Hypothalamus (tissue), 51 donors: ENCODE data around the gene AKAP3.
A peak's percentile ranks its signal among the peaks of the same experiment; 100 is the strongest.

ENCODE experiments used
- DNase-seq, 51 donors: peaks; one replicate each; lab custom pipeline; 2025; lab: John Stamatoyannopoulos, UW

AKAP3 gene

GRCh38 chr12:4648501-4649357 lies at the start of gene AKAP3, which contains the start of gene NDUFA9:
Gene AKAP3, minus strand, starts transcription at chr12:4649051. Its CDS starts 10,855 bp downstream, at chr12:4638196.
Gene NDUFA9, plus strand, starts transcription at chr12:4649114. Its CDS starts 13 bp downstream, at chr12:4649127.
- DNase-seq: peak; percentile 40 to 94 (median 75)

DNA sequence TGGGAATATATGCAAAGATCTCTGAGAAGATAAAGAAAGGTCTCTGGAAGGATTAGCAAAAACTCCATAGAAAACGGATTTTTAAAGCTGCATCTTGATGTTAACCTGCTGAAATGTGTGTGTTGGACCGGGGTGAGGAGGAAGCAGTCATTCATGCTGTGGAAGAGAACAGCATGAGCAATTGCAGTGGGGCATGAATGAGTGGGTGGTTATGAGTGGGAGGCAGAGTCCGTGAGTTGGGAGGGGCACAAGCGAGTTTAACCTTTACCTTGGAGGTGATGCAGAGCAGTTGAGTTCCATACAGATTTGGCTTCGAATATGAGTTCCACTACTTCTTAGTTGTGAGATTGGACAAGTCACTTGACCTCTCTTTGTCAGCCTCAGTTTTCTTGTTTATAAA lies 41.9 kb upstream of the AKAP3 start:
- no peak for DNase-seq

DNA sequence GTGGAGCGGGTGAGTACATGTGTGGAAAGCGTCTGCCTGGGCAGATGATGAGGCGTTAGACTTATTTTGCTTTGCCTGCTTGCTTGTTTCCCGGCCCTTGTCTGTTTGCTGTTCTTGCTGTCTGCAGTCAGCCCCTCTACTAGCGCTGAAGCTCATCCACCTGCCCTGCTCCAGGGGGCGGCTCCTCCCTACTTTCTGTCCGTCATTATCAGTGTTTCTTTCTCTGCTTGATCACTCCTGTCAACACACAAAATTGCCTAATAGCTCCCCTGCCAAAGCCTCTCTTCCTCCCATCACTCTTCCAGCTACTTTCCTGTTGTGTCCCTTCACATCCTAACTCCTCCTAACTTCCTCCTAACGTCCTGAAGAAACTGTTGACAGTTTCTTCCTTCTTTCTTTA lies 36.5 kb upstream of the AKAP3 start:
- DNase-seq: no peak

GRCh38 chr12:4681732-4682131 lies 32.9 kb upstream of the AKAP3 start:
- no peak for DNase-seq

GRCh38 chr12:4679711-4680110 lies 30.9 kb upstream of the AKAP3 start:
- DNase-seq: no peak

GRCh38 chr12:4665236-4665635 lies 16.4 kb upstream of the AKAP3 start:
- no peak for DNase-seq

GRCh38 chr12:4663971-4664505 lies 15.2 kb upstream of the AKAP3 start:
- no peak for DNase-seq

DNA sequence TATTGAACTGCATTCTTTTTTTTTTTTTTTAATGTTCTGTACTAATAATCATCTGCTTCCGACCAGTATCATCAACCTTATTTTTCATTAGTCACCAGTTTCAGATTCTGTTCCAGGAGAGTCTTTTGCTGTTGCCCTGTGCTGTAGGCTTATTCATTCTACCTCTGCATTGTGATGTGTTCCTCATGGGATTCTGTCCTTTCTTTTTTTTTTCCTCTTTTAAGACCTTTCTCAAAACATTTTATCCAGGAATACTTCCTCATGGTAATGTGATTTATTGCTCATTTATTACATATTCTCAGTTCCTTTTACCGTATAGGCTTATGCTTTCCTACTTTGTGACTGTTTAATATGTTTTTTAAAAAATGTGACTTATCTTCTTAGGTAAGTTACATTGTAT lies 4.8 kb upstream of the AKAP3 start:
- no peak for DNase-seq

DNA sequence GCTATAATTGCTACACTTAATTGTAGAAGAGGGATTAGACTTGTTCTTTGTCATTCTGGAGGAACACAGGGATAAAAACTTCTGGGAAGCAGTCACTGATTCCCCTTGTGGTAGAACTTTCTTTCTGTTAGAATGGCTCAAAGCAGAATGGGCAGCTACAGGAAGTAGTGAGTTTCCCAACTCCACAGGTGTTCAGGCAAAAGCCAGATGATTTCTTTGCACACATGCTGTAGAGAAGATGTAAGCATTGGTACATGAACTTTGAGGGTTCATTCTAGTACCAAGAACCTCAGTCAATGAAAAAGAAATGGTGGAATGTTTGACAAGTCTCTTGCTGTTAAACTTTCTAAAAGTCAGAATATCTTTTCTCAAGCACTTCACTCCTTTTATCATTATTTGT lies 4.4 kb upstream of the AKAP3 start:
- DNase-seq: no peak

DNA sequence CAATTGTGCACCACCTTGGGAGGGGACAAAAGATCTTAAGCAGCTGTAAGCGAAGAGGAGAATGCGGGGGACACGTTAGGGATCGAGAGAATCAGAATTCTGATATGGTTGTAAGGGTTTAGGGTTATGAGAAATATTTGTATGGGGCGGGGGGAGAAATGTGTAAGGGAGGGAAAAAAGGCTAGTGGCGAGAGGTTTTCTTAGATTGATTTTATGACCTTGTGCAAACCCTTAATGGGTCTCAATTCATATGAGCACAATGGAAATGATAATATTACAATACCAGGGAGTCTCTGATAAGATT lies 459 bp upstream of the AKAP3 start:
- no peak for DNase-seq

DNA sequence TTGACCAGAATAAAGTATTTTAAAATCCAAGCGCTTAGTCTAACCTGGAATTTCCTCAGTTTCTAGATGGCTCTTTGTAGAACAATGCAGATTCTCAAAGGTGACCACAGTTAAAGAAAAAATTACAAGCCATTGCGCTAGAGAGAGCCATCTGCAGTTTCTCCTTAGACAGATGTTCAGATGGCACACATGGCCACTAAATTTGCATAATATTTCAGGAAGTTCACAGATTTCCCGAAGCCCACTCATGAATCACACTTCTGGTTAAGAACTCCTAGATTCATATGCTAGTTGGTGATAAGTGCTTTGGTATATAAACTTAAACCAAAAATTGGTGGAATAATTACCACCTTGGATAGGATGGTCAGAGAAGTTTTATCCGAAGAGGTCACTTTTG lies 749 bp downstream of the AKAP3 start:
- no peak for DNase-seq

DNA sequence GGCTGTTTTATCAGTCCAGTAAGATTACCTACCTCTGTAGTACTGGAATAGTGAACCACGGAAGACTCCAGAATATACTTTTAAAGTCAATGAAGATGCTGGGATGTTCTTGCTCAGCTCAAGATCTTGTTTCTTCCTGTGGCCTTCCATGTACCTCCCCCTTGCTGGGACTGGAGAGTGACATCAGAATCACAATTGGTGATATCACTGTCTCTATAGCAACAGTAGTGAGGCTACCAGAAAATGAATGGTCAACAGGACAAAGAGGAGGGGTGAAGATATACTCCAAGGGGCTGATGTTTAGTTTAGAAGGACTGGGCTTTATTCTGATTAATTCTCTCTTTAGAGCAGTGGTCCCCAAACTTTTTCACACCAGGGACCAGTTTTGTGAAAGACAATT lies 3.8 kb downstream of the AKAP3 start:
- DNase-seq: no peak

DNA sequence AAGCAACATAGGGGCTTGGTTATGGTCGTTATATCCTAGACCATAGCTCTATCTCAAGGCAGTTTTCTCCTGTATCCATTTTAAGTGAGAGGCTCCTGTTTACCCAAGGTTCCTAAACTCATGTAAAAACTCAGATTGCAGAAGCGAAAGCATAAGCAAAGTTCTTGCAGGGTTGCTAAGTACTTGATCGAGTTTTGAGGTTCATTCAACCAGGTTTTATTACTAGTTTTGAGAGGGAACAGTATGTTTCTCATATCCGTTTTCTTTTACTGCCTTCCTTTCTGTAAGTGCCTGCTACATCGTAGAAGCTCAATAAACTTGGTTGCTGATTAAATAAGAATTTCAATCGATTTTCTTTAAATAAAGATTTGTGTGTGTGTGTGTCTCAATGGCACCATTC lies 5.1 kb downstream of the AKAP3 start:
- no peak for DNase-seq

DNA sequence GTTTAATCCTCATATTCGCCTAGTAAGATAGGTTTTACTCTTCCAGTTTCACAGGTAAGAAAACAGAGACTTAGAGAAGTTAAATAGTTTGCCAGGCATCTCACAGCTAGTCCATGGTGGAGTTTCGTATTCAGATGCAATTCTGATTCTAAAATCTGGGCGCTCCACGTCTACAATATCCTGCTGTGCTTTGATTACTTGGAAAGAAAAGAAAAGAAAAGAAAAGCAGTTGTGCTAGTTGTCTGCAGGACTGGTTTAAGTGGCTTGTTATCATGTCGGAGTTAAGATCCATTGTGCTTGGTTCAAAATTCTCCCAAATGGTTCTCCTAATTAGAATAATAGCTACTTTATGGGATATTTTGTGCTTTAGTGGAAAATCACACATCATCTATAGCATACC lies 18.6 kb downstream of the AKAP3 start:
- no peak for DNase-seq

- no peak for DNase-seq
Observed at GRCh38 chr12:4628406-4628805, 20.4 kb downstream of the AKAP3 start.

DNA sequence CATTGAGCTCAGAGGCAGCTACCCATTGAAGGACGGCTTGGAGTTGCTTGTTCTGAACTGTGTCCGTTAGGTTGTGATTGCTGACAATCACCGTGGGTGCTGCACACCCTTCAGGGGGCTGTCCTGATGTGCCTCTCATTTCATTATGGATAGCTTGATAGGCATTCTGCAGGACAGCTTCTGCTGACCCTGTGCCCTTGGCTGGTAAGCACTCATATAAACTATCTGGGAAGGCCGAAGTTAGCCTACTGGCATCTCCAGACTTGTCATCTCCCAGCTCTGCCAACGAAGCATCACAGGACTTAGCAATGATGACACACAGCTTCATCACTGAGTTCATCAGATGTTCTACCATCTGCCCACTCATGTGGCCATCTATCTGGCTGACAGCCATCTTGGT lies 22.3 kb downstream of the AKAP3 start:
- no peak for DNase-seq

DNA sequence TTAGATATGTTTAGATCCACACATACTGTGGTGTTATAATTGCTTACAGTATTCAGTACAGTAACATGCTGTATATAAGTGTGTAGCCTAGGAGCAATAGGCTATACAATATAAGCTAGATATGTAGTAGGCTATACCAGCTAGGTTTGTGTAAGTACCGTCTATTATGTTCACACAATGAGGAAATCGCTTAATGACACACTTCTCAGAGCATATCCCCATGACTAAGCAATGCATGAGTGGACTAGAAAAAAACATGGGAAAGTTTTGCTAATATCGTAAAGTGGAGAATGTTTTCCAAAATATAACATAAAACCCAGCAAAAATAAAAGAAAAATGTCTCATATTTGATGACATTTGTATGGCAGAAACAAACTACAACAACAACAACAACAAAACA lies 27.3 kb downstream of the AKAP3 start:
- no peak for DNase-seq

DNA sequence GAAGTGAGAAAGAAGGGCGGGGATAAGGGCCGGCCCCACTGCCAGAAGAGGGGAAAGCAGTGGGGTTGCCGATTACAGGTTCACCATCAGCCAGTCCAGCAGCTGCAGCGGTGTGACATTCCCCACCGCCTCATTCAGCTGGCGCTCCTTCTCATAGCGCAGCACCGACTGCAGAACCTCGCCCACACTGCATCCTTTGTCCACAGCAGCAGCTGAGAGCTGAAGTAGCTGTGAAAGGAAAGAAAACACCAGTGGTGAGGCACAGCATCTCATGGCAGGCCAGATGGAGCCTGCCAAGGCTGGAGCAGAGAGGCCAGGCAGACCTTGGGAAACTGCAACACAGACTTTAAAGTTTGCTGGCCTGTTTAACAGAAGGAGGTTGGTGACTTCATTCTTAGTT lies 33.2 kb downstream of the AKAP3 start:
- peak in 26 of 51 donors; percentile 5 to 61 (median 21) for DNase-seq

- no peak for DNase-seq
Observed at GRCh38 chr12:4610481-4610880, 38.4 kb downstream of the AKAP3 start.

- no peak for DNase-seq
Observed at GRCh38 chr12:4609071-4609470, 39.8 kb downstream of the AKAP3 start.

DNA sequence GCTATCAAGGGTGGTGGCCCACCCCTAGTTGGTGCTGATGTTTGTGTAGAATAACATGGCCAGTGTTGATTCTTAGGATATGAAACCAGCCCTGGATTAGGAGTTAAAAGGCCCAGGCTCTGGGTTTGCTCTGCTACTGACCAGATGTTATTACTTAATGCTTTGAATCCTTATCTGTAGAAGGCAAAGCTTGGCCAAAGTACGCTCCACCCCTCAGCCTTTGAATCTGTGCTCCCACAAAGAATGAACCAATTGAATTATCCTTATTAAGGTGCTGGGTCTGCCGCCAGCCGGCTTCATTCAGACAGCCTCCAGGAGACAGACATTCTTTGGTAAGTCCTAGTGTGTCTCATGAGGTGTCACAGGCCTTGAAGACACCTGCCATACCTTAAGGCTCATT lies 41.8 kb downstream of the AKAP3 start:
- no peak for DNase-seq

- peak; percentile 23 to 88 (median 66) for DNase-seq
Observed at GRCh38 chr12:4604684-4605193, 44.1 kb downstream of the AKAP3 start.
